DMS153 treated with DMSO at 0.1 percent for 48 hours (cell line): ENCODE data around the gene SETD5.

Experiments
- DNase-seq: peaks from one replicate; lab custom pipeline; 2025; ENCODE audit not compliant: unreplicated experiment; lab: John Stamatoyannopoulos, UW

The SETD5 gene

DNA sequence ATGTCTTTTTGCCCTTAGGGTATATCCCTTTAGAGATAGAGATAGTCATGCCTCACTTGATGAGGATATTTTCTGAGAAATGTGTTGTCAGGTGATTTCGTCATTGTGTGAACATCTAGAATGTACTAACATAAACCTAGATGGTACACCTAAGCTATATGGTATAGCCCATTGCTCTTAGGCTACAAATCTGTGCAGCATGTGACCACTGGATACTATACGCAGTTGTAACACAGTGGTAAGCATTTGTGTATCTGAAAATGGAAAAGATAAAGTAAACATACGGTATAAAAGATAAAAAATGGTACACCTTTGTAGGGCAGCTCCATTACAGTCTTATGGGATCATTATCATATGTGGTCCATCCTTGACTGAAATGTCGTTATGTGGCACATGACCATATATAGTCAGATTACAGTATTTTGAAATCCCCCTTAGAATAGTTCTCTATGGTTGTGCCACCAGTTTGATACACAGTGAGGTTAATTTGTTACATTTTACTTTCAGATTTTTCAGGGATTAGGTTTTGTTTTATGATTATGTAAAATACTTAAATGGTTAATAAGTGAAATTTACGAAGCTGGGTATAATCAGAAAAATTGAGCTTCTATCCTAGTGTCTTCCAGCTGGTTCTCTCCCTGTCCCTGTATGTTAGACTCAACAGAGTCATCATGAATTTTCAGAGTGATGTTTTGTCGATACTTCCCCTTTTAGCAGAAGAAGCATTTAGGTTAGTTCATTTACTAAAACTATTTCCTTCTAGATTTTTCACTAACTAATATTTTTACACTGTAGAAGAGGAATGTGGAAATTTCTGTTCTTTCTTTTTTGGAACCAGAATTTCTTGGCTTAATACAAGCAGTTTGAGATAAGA lies 12.8 kb downstream of the SETD5 start:
- DNase-seq: no peak

DNA sequence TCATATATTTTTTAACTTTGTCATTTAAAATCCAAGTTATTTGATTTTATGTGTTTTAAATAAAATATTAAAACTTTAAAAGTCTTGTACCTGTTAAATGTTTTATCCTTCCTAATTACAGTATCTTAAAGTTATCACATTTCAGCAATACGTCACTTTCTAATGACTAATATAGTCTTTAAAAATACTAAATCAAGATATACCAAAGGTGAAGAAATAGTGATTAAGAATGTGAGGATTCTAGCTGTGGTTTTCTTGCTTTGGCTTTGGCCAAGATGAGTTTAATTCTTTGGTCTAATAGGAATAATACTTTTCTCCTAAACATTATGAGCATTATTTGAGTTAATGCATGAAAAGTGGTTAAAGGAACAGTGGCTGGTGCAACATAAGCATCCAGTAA lies 13.9 kb downstream of the SETD5 start:
- no peak for DNase-seq

DNA sequence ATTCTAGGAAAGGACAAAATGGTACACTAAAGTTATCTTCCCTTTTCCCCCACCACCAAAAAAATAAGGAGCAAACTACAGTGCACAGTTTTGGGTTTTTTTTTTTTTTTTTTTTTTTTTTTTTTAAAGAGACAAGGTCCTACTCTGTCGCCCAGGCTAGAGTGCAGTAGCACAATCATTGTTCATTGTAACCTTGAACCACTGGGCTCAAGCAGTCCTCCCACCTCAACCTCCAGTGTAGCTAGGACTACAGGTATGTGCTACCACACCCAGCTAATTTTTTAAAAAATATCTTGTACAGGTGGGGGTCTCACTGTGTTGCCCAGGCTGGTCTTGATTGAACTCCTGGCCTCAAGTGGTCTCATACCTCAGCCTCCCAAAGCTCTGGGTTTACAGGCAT lies 14.9 kb downstream of the SETD5 start:
- DNase-seq: no peak

DNA sequence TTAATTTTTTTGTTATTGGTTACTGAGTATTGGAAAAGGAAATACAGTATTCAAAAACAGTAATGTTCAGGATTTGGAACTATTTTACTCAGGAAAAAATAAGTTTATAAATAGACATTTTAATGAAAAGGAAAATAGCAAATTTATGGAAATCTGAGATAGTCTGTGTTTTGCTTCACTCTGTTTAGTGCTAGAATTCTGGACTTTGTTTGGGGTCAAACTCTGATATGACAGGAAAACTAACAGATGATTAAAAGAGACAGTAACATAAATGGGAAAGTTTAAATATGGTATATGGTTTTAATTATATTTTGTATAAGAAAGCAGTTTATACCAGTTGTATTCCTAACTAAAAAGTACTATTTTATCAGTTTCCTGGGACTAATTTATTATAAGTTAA lies 17.4 kb downstream of the SETD5 start:
- no peak for DNase-seq

DNA sequence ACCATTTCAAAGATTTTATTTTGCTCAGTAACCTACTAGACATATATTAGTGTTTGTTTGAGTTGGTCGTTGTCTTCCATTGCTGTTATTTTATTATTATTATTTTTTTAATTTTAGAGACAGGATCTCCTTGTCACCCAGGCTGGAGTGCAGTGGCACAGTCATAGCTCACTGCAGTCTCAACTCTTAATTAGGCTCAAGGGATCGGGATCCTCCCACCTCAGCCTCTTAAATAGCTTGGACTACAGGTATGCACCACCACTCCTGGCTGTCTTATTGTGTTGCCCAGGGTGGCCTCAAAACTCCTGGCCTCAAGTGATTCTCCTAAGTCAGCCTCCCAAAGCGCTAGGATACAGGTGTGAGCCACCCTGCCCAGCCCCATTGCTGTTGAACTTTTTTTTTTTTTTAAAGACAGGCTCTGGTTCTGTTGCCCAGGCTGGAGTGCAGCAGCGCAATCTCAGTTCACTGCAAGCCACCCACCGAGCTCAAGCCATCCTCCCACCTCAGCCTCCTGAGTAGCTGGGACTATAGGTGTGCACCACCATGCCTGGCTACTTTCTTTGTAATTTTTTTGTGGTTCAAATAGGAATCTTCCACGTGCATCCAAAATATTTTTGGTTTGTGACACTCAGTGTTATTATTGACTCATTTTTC lies 18.2 kb downstream of the SETD5 start:
- DNase-seq: no peak

DNA sequence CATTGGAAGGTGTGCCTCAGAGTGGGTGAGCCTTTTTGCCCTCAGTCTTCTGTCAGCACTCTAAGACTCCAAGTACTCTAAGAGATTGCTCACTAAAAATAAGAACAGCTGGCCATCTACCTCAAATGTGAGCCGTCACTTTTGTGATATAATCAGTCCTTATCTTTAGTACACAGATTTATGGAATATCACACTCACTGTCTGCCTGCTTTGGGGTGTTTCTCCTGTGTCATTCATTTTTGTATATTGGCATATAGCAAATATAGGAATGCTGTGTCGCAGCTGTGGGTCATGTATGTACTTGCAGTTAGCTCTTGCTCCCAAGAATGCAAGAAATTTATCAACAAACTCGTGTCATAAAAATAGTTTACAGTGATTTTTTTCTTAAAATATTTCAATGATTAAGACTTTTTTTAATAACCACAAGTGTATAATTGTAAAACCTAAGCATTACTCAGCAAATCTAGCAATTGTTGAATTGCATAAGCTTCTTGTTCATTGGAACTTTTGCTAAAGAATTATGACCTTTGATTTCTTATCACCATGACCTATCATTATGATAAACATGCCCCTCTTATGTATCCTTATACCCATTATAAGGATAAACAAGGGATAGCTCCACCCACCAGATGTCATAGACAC lies 18.8 kb downstream of the SETD5 start:
- DNase-seq: no peak

DNA sequence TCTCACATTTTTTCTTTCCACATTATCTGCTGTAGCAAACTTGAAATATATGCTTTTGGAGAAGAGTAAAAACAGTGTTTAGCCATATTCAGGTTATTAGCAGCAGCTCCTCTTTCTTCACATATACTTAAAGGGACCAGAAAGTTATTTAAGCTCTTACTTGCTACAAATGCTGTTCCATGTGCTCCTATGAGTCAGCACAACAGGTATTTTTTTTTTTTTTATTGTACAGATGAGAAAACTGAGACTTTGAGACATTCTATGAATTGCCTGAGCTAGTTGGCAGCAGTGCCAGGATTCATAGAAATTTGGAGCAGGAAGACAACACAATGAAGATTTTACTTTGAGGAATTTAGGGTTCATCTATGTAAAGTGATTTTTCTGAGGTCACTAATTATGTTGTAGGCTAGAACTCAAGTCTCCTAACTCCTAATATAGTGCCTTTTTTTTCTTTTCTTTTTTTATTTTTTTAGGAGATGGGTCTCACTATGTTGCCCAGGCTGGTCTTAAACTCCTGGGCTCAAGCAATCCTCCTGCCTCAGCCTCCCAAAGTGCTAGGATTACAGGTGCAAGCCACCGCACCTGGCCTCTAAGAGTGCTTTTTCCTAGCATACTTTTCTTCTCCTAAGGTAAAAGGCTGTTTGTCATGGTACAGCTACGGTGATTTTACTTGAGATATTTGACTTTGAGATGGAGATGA lies 23.6 kb downstream of the SETD5 start:
- DNase-seq: no peak

DNA sequence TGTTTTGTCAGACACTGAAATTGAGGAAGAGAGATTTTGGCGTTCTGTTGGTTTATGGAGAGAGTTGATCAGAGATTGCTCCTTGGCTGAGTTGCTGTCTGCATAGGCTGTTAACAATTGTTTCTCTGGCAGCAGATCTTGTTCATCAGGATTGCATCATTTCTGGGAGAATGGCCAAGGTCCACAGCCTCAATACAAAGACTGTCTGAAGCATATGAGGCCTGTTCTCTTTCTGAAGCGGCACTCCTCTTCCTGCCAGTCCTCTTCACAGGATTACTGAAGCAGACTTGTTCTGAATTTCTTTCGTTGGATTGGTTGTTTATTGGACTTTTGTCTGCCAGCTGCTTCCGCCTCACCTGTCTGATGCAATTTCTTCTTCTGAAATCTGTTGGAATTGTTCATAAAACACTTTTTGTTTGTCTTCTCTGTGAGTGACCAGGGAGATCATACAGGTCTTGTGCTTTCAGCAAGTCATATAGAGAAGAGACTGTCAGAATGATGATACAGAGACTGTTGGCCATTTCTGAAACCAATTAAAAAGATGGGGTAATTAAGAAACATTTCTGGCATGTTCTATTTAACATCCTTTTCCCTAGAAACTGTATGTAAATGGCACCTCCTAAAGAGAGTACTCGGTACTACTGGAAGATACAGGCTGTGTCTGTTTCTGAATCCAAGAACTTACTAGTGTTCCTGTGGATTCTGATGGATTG lies 25.5 kb downstream of the SETD5 start:
- peak; percentile 67 for DNase-seq

DNA sequence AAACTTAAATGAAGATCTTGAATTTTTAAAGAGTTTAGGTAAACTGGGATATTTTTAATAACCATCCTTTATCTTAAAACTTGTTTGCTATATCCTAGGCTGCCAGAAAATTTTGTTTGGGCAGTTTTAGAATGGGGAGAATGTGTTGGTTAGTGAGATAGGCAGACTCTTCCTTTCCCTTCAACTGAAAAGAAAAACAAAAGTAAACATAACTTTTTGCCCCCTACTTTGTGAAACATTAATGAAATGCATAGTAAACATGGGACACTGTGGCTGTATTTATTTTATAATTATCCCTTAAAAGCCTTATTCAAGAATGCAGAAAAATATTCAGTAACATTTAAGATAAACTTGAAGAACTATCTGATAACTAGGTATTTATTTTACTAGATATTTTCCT lies 31.0 kb downstream of the SETD5 start:
- no peak for DNase-seq

DNA sequence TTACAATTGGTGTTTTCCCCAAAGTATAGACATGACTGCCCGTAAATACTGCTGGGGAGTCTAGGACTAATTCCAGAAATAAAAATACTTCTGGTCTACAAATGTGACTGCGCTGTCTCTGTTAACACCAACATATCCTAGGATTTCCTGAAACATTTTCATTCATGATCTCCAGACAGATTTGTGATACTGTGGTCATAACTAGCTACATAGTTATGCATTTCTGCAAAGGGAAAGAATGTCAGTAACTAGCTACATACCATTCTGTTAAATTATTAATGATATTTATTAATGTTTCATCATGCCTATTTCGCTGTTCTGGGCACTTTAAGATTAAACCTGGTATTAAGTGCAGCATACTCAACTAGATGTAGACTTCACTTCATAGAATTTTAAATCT lies 33.3 kb downstream of the SETD5 start:
- no peak for DNase-seq

DNA sequence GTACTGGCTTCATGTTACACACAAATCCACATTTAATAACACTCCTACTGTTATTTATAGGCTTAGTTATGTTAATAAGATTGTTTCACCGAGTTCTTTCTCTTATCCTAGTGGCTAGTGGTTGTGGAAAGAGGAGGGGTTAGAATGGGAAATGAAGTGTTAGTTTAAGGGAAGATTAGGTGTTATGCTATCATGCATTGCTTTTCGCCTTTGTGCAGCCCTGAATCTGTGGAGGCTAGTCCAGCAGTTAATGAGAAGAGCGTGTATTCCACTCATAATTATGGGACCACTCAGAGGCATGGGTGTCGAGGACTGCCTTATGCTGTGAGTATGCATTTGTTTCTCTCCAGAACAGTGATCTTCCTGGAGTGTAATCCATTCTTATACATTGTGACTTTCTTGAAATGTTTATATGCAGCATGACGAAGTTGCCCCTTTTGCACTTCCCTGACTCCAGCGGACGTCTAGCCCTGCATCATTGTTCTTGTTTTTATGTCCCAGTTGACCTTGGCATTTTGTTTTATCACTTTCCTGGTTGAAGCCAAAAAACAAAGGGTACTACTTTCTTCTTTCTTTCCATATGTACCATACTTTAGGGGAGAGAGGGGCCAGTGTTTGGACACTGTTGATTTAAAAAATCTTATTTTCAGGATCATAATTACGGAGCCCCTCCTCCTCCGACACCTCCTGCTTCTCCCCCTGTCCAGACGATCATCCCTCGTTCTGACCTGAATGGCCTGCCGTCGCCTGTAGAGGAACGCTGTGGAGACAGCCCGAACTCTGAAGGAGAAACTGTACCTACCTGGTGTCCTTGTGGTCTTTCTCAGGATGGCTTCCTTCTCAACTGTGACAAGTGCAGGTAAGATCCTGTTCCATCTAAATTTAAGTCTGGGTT lies 36.5 kb downstream of the SETD5 start:
- no peak for DNase-seq

DNA sequence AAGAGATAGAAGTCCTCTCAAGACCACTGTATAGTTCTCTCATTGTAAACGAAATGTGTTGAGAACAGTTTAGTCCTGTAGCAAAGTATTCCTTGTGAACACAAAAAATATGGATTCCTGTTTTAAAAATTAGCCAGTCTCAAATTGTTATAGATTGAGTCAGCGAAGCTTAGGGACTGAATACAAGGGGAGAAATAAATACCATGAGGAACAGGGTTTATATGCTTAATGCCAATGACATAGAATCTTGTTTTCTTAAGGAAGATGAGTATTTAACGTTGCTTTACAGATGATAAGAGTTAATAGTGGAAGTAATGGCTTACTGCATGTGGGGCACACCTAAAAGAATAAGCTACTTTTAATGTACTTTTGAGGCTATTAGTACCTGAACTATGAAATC lies 37.9 kb downstream of the SETD5 start:
- DNase-seq: no peak

DNA sequence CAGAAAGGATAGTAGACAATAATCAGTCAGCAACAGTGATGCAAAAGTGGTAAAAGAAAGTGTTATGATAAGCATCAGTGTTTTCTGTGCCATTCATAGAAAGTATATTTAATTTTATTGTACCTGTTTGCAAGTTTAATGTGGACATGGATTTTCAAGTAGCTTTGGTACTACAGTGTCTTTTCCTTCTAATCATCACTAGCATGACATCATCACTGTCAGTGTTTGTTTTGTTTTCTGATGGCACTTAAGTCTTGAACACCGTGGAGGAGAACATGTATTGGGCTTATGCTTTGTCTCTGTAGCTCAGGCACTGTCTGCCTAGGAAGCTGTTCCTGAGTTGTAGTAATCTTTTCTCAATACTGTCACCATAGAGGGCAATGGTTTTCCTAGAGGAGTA lies 41.9 kb downstream of the SETD5 start:
- DNase-seq: no peak

DNA sequence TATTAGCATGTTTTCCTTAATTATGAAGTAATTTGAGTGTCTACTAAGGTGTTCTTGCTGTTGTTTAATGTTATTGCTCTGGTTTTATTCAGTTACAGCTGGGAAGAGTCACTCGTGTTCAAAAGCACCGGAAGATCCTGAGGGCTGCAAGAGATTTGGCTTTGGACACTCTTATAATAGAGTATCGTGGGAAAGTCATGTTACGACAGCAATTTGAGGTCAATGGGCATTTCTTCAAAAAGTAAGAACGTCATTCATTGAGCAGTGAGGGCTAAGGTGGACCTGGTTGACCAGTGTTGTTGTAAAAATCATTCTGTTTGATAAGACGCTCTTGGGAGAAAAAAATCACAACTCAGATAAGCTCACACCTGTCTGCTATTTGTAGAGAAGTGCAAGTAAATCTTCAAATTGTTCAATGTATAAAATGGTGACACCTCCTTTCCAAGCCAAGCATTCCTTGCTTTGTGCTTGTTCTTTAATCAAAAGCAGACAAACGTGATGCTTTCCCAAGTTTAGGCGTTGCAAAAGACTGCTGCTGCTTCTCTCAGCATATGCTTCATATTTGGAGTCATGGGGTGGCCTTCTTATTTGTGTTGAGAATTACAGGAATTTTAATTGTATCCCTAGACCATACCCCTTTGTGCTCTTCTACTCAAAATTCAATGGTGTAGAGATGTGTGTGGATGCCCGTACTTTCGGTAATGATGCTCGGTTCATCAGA lies 44.2 kb downstream of the SETD5 start:
- DNase-seq: no peak

DNA sequence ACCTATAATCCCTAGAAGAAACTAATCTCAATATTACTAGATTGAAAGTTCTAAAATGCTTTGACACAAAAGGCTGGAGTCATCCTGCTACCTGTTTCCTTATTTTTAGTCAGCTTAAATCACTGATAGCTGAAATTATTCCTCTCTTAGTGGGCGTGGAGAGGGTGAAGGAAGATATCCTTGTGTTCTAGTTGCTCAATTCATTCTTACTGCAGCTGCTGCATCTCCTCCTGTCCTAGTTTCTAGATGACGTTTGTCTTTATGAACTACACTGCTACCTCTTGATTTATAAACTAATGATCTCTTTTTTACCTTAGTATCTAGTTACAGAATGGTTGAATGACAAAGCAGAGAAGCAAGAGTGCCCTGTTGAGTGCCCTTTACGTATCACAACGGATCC lies 50.7 kb downstream of the SETD5 start:
- no peak for DNase-seq

DNA sequence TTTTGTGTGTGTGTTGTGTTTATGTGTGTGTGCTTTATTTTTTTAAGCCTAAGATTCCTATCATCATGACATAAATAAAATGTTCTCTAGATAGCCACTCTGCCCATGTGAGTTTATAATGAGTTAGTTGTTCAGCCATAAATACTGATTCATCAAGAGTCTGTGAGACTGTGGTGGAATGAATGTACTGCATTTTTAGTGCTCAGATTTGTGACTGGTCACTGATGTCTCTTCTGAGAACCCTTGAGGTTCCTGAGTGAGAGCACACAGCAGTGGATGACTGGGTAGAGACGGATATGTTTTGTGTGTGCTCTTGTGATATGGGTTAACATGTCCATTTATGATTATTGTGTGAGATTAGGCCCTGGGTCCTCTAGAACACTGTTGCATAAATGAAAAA lies 51.2 kb downstream of the SETD5 start:
- no peak for DNase-seq

DNA sequence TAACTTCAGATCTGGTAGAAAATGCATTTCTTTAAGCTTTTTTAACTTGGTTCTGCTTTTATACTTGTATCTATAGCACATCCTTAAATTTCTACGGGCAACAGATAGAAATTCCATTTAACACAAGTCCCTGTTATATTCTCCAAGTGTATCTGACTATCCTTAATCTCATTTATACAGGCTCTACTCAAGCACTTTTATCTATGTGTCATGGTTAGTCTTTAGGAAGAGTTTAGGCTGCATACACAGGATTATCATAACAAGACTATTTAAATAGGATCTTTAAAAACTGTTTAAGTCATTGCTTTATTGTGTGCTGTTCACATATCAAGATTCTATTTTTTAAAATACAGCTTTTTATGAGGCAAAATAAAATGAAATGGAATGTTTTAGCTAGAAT lies 52.7 kb downstream of the SETD5 start:
- DNase-seq: no peak

DNA sequence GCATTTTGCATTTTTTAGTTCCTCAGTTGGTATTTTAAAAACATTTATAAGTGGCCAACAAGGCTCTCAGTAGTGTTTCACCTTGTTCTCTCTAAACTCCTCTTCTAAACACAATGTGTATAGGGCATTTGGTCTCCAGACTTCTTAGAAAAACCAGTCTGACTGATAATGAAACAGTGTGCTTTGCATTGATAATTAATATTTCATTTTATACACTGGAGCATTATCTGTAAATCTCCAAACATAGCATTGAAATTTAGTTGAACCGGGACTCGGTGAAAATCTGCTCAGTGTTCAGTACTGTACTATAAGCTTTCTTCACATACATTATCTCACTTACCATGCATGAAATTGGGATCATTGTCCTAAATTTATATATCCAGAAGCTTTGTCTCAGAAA lies 53.6 kb downstream of the SETD5 start:
- DNase-seq: no peak

DNA sequence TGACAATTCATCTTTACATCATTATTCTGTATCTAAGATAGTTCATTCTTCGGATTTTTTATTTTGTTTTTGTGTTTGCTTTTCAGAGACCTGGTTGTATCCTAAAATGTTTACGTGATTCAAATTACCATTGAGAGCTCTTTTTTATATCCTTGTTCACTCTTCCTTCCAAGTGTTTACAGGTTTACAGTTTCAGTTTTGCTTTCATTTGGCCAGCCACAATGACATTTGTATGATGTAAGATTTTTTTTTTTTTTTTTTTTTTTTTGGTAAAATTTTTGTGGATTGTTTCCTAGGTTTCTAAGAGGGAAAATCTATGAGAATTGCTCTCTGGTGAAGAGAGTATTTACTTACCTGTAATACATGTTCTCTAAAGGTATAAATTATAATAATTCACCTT lies 55.0 kb downstream of the SETD5 start:
- no peak for DNase-seq
